A549 treated with DMSO at 1 μM for 4 hours (cell line): ENCODE data around the gene TNFAIP1. TPM values are rescaled to one million over a fixed set of nuclear protein-coding genes. Genes with fewer than 3 reads are reported as not detected.

Source experiments
- total RNA-seq: library from RNA; stranded (reverse); fragments of 200-300 nt; extraction: Qiagen RNA extraction; gene quantifications from 5 replicates; pipeline ENCODE4 v1.2.3, GENCODE V29; 2022; ENCODE audit warnings: low read depth

Gene TNFAIP1, protein sequence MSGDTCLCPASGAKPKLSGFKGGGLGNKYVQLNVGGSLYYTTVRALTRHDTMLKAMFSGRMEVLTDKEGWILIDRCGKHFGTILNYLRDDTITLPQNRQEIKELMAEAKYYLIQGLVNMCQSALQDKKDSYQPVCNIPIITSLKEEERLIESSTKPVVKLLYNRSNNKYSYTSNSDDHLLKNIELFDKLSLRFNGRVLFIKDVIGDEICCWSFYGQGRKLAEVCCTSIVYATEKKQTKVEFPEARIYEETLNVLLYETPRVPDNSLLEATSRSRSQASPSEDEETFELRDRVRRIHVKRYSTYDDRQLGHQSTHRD
- 46.6 to 59.1 TPM (median 52.4 TPM) in 5 replicates for total RNA-seq

DNA sequence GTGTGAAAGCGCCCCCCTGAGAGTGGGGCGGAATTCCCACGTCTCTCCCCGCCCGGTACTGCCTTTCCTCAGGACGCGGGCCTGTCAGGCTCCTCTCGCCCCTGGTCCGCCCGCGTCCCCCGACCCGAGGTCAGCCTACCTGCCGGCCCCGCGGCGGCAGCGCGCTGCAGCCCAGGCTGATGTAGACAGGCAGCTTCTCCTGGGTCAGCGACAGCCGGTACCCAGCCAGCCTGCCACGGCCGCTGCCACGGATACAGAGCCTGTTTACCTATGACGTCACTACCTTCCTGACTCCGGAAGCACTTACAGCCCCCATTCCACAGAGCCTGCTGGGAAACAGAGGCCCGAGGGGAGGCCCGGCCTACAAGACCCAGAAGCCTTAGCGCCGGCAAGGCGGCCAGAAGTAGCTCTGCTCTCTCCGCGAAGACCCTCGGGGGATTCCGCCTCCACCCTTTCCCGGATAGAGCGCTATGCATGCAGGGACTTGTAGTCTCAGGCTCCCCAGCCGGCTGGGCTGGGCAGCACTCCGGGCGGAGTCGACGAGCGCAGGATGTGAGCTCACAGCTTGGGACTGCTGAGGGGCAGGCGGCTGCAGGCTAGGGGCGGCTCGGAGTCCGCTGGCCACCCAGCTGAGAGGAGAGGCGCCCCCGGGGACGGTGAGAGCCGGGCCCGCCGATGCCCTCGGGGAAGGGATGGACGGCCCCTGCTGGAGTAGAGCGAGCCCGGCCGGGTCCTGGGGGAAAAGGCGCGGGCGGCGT, at the start of gene TNFAIP1, which contains the start of gene IFT20:
TNFAIP1 (plus strand) TSS at position 561 of the 758 bp plus-strand sequence. CDS start 3,761 bp downstream, outside the sequence.
IFT20 (minus strand) TSS at position 272 of the 758 bp plus-strand sequence. CDS start 3,487 bp downstream, outside the sequence.

DNA sequence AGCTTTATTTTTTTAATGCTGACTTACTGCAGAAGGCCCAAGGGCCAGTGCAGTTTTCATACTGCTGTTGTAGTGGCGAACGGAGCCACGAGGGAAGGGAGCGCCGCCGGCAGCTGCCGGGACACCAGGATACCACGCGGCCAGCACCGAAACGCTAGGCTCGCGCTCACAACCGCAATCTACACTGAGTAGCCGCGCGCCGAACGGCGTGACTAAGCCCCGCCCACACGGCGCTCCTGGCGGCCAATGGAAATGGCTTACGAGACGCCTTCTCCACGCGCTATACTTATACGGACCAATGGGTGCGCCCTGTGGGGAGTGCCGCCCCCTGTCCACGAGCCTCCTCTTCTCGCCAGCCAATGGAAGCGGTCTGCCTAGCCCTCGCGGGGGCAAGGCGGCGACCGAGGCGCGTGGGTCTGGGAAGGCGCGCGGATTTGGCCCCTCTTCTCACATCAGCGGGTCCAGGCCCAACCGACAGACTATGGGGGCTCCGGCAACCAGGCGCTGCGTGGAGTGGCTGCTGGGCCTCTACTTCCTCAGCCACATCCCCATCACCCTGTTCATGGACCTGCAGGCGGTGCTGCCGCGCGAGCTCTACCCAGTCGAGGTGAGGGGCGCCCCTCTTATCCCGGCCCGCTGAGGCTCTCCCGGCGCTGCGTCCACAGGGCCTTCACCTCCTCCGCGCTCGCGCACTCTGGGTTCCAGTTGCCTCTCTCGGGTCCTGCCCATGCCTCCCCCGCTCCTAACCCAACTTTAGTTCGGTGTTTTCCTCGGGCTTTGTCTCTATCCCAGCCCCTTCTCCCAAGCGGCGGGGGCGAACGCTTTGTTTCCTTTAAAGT, 16.6 kb upstream of the TNFAIP1 start, which contains the start of gene TMEM97:
TMEM97 (plus strand) TSS at position 442 of the 839 bp plus-strand sequence; CDS start at position 482, 40 bp downstream.

DNA sequence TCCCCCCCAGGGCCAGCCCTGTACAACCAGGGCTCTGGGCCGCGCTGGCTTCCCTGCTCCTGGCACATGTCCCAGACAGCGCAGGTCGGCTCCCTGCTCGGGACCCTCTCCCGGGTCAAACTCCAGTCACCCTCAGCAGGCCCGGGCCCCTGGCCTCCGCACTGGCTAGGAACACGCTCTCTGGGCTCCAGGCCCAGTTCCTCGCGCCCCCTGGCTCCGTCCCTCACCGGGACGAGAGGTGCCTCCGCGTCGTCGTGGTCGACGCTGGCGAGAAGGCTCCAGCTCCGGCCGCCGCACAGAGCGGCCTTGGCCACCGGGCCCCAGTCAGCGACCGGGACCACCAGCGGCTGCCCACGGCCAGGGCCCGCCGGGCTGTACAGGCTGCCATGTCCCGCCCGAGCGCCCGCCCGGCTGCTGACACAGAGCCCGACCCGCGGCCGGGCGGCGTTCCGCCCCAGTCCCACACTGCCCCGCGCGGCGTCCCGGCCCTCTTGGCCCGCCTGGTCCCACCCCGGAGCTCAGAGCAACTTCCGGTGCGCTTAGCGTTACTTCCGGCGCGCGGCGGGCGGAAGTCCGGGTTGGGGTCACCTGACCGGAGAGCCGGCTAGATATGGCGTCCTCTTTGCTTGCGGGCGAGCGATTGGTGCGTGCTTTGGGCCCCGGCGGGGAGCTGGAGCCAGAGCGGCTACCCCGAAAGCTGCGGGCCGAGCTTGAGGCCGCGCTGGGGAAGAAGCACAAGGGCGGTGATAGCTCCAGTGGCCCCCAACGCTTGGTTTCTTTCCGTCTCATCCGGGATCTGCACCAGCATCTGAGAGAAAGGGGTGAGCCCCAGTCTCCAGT, 21.7 kb downstream of the TNFAIP1 start, which contains the start of gene POLDIP2:
POLDIP2 (minus strand) TSS at position 467 of the 840 bp plus-strand sequence; CDS start at position 388, 79 bp downstream.

DNA sequence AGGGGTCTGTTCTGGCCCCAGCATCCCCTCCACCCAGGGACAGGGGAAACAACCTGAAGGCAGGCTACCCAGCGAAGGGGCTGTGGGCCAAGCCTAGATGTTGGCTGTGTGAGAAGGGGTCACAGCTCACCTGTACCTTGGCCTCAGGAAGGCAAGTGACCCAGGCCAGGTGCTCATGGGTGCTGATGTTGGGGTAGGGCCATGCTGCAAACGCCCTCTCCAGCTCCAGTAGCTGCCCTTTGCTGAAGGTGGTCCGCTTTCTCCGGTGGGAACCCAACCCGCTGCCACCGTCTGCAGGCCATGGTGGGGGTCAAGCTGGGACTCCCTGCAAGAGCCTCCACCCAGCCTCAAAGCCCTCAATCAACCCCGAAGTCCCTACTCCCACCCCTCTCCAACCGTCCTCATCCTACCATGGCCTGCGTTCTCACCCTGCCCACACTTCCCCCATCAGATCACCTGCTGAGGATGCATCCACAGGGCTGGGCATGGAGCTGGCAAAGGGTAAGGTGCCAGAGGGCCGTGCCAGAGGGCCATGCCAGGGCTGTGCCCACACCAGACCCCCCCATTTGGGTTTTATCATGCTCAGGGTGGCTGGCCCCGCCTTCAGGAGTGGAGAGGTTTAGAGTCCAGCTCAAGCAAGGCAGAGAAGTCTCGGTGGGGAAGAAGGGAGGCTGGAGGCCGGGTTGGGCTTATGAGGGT, 29.3 kb downstream of the TNFAIP1 start, which contains the start of gene SEBOX:
SEBOX (minus strand) TSS at position 535 of the 699 bp plus-strand sequence; CDS start at position 487, 48 bp downstream.

DNA sequence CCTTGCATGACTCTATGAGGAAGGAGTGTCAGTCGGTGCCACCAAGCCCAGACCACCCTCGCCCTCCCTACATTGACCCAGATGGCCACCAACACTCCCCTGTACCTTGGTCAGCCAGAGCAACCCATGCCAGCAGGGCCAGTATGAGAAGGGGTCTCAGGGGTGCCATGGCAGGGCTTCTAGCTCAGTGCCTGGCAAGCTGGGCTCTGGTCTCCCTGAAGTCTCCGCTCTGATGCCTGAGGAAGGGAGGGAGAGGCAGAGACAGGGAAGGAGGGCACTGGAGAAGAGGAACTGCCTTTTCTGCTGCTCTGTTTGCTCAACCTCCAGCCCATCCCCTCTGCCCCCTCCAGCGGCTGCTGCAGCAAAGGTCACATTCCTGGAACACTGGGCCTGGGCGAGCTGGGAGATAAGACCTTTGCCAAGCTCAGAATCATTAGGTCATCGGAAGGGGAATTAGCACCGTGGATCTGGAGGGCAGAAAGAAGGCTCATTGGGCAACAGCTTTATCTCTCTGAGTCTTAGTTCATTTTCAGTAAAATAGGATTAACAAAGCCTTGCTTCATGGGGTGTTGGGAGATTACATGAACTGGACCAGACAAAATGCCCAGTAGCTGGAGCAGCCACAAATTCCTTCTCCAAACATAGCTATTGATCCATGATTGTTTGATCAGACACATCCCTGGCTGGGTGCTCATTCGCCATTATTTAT, 34.6 kb downstream of the TNFAIP1 start, which contains the start of gene VTN:
VTN (minus strand) TSS at position 273 of the 709 bp plus-strand sequence; CDS start at position 169, 104 bp downstream.

DNA sequence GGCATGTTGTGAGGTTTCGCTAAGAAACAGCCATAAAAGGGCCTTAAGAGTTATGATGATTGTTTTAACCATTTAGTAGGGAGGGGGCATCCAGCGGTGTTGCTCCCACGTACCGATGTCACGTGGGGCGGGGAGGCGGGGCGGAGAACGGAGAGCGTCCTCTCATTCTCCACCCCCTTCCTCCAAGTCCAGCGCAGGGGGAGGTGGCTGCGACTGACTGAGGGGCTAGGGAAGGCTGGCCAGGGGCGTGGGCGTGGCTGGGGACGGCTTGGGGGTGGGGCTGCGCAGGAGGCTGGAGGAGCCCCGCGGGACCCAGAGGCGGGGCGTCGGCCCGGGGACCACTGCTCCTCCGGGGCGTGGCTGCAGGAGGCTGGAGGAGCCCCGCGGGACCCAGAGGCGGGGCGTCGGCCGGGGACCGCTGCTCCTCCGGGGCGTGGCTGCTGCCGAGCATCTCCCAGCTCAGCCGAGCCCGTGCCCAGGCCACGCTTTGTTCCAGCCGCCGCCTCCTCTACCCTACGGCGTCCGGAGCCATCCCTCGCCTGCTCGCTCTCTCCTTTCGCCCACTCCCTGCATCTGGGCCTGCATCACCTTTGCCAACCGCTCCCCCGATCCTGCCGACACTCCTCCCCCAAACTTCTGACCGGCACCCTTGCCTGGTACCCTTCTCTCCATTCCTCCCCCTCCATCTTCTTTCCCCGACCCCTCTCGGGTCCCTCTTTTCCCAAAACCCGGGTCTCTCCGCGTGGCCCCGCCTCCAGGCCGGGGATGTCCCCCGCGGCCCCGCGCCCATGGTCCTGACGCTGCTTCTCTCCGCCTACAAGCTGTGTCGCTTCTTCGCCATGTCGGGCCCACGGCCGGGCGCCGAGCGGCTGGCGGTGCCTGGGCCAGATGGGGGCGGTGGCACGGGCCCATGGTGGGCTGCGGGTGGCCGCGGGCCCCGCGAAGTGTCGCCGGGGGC, 36.0 kb downstream of the TNFAIP1 start, which contains the start of gene SARM1:
SARM1 (plus strand) TSS at position 450 of the 958 bp plus-strand sequence; CDS start at position 789, 339 bp downstream.

Other genes with a start within 250 kb of the TNFAIP1 start
- gene TMEM97, start 16.6 kb upstream of the TNFAIP1 start, total RNA-seq = 52.9 to 61.6 TPM (median 57.0 TPM) in 5 replicates
- 54.9 to 61.6 TPM (median 58.4 TPM) in 5 replicates for gene IFT20, start 289 bp upstream of the TNFAIP1 start, total RNA-seq
- gene POLDIP2, start 21.8 kb downstream of the TNFAIP1 start, total RNA-seq = 142 to 171 TPM (median 162 TPM) in 5 replicates
- not detected in 5 replicates for gene SEBOX, start 29.4 kb downstream of the TNFAIP1 start, total RNA-seq
- gene VTN, start 34.5 kb downstream of the TNFAIP1 start, total RNA-seq = 17.2 to 27.4 TPM (median 19.3 TPM) in 5 replicates
- gene SARM1, start 35.9 kb downstream of the TNFAIP1 start, total RNA-seq = 5.1 to 6.2 TPM (median 6.0 TPM) in 5 replicates
- gene SLC46A1, start 70.5 kb downstream of the TNFAIP1 start, total RNA-seq = 17.4 to 21.2 TPM (median 20.9 TPM) in 5 replicates
- 0.06 to 0.12 TPM (median 0.09 TPM) in 5 replicates for gene SLC13A2, start 137.9 kb downstream of the TNFAIP1 start, total RNA-seq
- 0.02 to 0.05 TPM (median 0.03 TPM) in 3 of 5 replicates, not detected in the others for gene FOXN1, start 170.6 kb downstream of the TNFAIP1 start, total RNA-seq
- gene UNC119, start 216.9 kb downstream of the TNFAIP1 start, total RNA-seq = 26.3 to 34.7 TPM (median 29.9 TPM) in 5 replicates
- gene PIGS, start 235.8 kb downstream of the TNFAIP1 start, total RNA-seq = 57.3 to 64.3 TPM (median 61.4 TPM) in 5 replicates
- 1.4 to 2.3 TPM (median 1.8 TPM) in 5 replicates for gene ALDOC, start 241.1 kb downstream of the TNFAIP1 start, total RNA-seq